T-helper 2 cell treated with Interferon-gamma antibody and Interleukin-4, amounts not matched to agents 100 ng/mL and 5 ng/mL, for 36 hours (primary cell): ENCODE results near the gene INHBB. TPM values are rescaled to one million over a fixed set of nuclear protein-coding genes. Genes with fewer than 3 reads are reported as not detected.

ENCODE experiments used
- intact Hi-C: fragments of 100-400 bp; cut with micrococcal nuclease; formaldehyde crosslinking; loops from one replicate; pipeline ENCODE4 v1.15.1; 2023
- total RNA-seq: library from RNA; stranded (reverse); gene quantifications from 2 replicates; pipeline ENCODE4 v1.2.3, GENCODE V29; 2022

The INHBB gene
- total RNA-seq, 1 donor from 2014 or later, result not detected

GRCh38 chr2:120334068-120334467, 11.9 kb upstream of the INHBB start:
- intact Hi-C loops, result no loop called here

GRCh38 chr2:120336749-120337148, 9.2 kb upstream of the INHBB start:
- intact Hi-C loops, result no loop called here

- intact Hi-C loops, result no loop called here
These were observed 7.9 kb upstream of the INHBB start for GRCh38 chr2:120338015-120338414.

GRCh38 chr2:120341977-120342376, 4.0 kb upstream of the INHBB start:
- intact Hi-C loops, result loop anchor here (2.0 kb wide), 1 partner anchor 95 kb away; no protein-coding TSS in a partner anchor

- intact Hi-C loops, result loop anchor here (2.0 kb wide), 1 partner anchor 94 kb away; no protein-coding TSS in a partner anchor
These were observed 3.5 kb upstream of the INHBB start for GRCh38 chr2:120342446-120342845.

- intact Hi-C loops, result loop anchor here (2.0 kb wide), 1 partner anchor 94 kb away; no protein-coding TSS in a partner anchor
These were observed 2.9 kb upstream of the INHBB start for GRCh38 chr2:120343100-120343432.

GRCh38 chr2:120343433-120344105, 2.4 kb upstream of the INHBB start:
- intact Hi-C loops, result loop anchor here (2.0 kb wide), 2 partner anchors 93 to 337 kb away; no protein-coding TSS in a partner anchor

- intact Hi-C loops, result loop anchor here (2.0 kb wide), 1 partner anchor 336 kb away; no protein-coding TSS in a partner anchor
These were observed 1.5 kb upstream of the INHBB start for GRCh38 chr2:120344214-120344975.

GRCh38 chr2:120344976-120345581, 857 bp upstream of the INHBB start:
- intact Hi-C loops, result loop anchor here (2.0 kb wide), 1 partner anchor 336 kb away; no protein-coding TSS in a partner anchor

GRCh38 chr2:120345608-120346007, 328 bp upstream of the INHBB start:
- intact Hi-C loops, result loop anchor here (2.0 kb wide), 1 partner anchor 335 kb away; no protein-coding TSS in a partner anchor

GRCh38 chr2:120346667-120347358, 877 bp downstream of the INHBB start:
- intact Hi-C loops, result no loop called here

GRCh38 chr2:120347396-120348060, 1.6 kb downstream of the INHBB start:
- intact Hi-C loops, result no loop called here

GRCh38 chr2:120348134-120348736, 2.3 kb downstream of the INHBB start:
- intact Hi-C loops, result no loop called here

GRCh38 chr2:120348737-120349439, 3.0 kb downstream of the INHBB start:
- intact Hi-C loops, result no loop called here

- intact Hi-C loops, result no loop called here
These were observed 3.5 kb downstream of the INHBB start for GRCh38 chr2:120349440-120349921.

GRCh38 chr2:120350080-120350479, 4.1 kb downstream of the INHBB start:
- intact Hi-C loops, result no loop called here

- intact Hi-C loops, result no loop called here
These were observed 4.9 kb downstream of the INHBB start for GRCh38 chr2:120350801-120351320.

GRCh38 chr2:120352696-120353590, 7.0 kb downstream of the INHBB start:
- intact Hi-C loops, result no loop called here

- intact Hi-C loops, result no loop called here
These were observed 7.6 kb downstream of the INHBB start for GRCh38 chr2:120353591-120353898.
